Thymus (tissue), 11 donors: ENCODE results near the gene C1orf35. TPM values are rescaled to one million over a fixed set of nuclear protein-coding genes. Genes with fewer than 3 reads are reported as not detected.

ENCODE experiments used
- DNase-seq, 9 donors: peaks; one replicate each; pipeline ENCODE4 v3.0.0-alpha.2; 2013; ENCODE audit warnings: low spot score in 9 of 9, low read depth in 6 of 9, missing footprints in 1 of 9
- H3K27ac ChIP-seq, 2 donors: one replicate each; pipeline ENCODE4 v1.5.1; 2013; ENCODE audit warnings: control low read depth in 1 of 2, low read depth in 1 of 2, low read length in 1 of 2, mild to moderate bottlenecking in 1 of 2, moderate library complexity in 1 of 2
- H3K27me3 ChIP-seq, 2 donors: one replicate each; pipeline ENCODE4 v1.5.1; 2013; ENCODE audit warnings: low read length in 1 of 2; ENCODE audit not compliant: control insufficient read depth in 2 of 2, insufficient read depth in 1 of 2
- H3K36me3 ChIP-seq, 2 donors: one replicate each; pipeline ENCODE4 v1.5.1; 2013; ENCODE audit warnings: low read length in 1 of 2, mild to moderate bottlenecking in 1 of 2, moderate library complexity in 1 of 2; ENCODE audit not compliant: control insufficient read depth in 2 of 2, insufficient read depth in 2 of 2
- H3K4me1 ChIP-seq, 2 donors: one replicate each; pipeline ENCODE4 v1.5.1; 2013; ENCODE audit warnings: low read length in 2 of 2; ENCODE audit not compliant: control insufficient read depth in 2 of 2, insufficient read depth in 2 of 2
- H3K4me3 ChIP-seq, 2 donors: one replicate each; pipeline ENCODE4 v1.5.1; 2013; ENCODE audit warnings: low read length in 2 of 2, control low read depth in 1 of 2, mild to moderate bottlenecking in 1 of 2
- H3K9me3 ChIP-seq, 2 donors: one replicate each; pipeline ENCODE4 v1.5.1; 2013; ENCODE audit warnings: low read length in 1 of 2, mild to moderate bottlenecking in 1 of 2; ENCODE audit not compliant: control insufficient read depth in 2 of 2, insufficient read depth in 1 of 2
- WGBS: extraction: QIAGEN DNeasy Blood & Tissue Kit; methylation state at CpG from one replicate; pipeline ENCODE4 v1.1.7; 2013; 5-methylcytosine and 5-hydroxymethylcytosine counted together
- polyA plus RNA-seq: library from polyadenylated mRNA; stranded (reverse); fragments of 200-250 nt; gene quantifications from one replicate; pipeline ENCODE4 v1.2.3, GENCODE V29; 2013
- total RNA-seq: library from RNA; stranded (reverse); fragments of 120-200 nt; gene quantifications from one replicate; pipeline ENCODE4 v1.2.4, GENCODE V29; 2013
- donor health status: healthy.

The C1orf35 gene
- total and polyA plus RNA-seq, 2 donors, result 17.5 to 26.1 TPM

GRCh38 chr1:228072658-228073043 lies 30.5 kb downstream of the C1orf35 start:
- H3K4me3 ChIP-seq, result no peak overlapping the region
- no peaks in the 10 kb centered on the region for H3K36me3 ChIP-seq
- no peaks in the 10 kb centered on the region for H3K9me3 ChIP-seq
- DNase-seq, result no peak
- no peak overlapping the region for H3K27ac ChIP-seq
- no peaks in the 10 kb centered on the region for H3K4me1 ChIP-seq
- WGBS, result 68% methylated on average over 5 of the region's 5 CpGs
- peaks cover 0 to 64% of the 10 kb centered on the region in 2 donors for H3K27me3 ChIP-seq

DNA sequence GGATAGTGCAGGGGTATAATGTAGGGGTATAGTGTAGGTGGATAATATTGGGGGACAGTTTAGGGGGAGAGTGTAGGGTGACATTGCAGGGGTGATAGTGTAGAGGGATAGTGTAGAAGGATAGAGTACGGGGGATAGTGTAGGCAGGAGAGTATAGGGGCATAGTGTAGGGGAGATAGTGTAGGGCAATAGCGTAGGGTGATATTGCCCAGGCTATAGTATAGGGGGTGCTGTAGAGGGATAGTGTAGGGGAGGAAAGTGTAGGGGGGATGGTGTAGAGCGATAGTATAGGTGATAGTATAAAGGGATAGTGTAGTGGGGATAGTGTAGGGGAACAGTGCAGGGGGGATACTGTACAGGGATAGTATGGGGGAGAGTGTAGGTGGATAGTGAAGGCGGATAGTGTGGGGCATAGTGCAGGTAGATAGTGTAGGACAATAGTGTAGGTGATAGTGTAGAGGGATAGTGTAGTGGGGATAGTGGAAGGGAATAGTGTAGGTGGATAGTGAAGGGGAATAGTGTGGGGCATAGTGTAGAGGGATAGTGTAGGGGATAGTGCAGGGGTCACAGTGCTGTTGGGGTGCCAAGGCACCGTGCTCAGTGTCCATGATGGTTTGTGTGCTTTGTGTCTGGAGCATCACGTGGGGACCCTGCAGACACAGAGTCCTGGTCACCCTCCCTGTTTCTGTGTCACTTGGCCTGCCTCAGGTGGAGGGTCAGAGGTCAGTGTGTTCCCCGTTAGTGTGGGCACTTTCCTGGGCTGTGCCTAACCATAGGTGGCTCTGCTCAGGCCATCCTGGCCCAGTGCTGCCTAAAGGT lies 31.1 kb downstream of the C1orf35 start:
- WGBS, result 73% methylated on average over 7 of the region's 7 CpGs
- DNase-seq, result no peak

GRCh38 chr1:228070851-228071250 lies 32.3 kb downstream of the C1orf35 start:
- H3K27me3 ChIP-seq, result peaks cover 0 to 81% of the 10 kb centered on the region in 2 donors
- no peaks in the 10 kb centered on the region for H3K9me3 ChIP-seq
- no peak overlapping the region for H3K27ac ChIP-seq
- H3K4me3 ChIP-seq, result no peak overlapping the region
- no peaks in the 10 kb centered on the region for H3K36me3 ChIP-seq
- DNase-seq, result no peak
- 66% methylated on average over 3 of the region's 3 CpGs for WGBS
- no peaks in the 10 kb centered on the region for H3K4me1 ChIP-seq

More for the DNA sequence above, 31.1 kb downstream of the C1orf35 start:
- no peaks in the 10 kb centered on the region for H3K4me1 ChIP-seq
- H3K9me3 ChIP-seq, result no peaks in the 10 kb centered on the region
- H3K4me3 ChIP-seq, result no peak overlapping the region
- H3K27me3 ChIP-seq, result peaks cover 0 to 70% of the 10 kb centered on the region in 2 donors
- H3K27ac ChIP-seq, result no peak overlapping the region
- no peaks in the 10 kb centered on the region for H3K36me3 ChIP-seq

GRCh38 chr1:228070173-228070572 lies 33.0 kb downstream of the C1orf35 start:
- Histone ChIP-seq H3K4me1 (no peaks in the 10 kb centered on the region), H3K36me3 (no peaks in the 10 kb centered on the region), H3K9me3 (no peaks in the 10 kb centered on the region), H3K4me3 (no peak overlapping the region), H3K27me3 (peaks cover 0 to 81% of the 10 kb centered on the region in 2 donors), H3K27ac (no peak overlapping the region)
- 53% methylated on average over 2 of the region's 2 CpGs for WGBS
- no peak for DNase-seq

DNA sequence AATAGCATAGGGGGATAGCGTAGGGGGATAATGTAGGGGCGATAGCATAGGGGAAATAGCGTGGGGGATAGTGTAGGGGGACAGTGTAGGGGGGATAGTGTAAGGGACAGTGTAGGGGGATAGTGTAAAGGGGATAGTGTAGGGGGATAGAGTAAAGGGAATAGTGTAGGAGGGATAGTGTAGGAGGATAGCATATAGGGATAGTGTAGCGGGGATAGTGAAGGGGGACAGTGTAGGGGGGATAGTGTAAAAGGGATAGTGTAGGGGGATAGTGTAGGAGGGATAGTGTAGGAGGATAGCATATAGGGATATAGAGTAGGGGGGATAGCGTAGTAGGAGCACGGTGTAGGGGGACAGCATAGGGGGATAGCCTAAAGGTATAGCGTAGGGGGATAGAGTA lies 34.8 kb downstream of the C1orf35 start:
- no peak for DNase-seq
- Histone ChIP-seq H3K4me3 (no peak overlapping the region), H3K4me1 (no peaks in the 10 kb centered on the region), H3K27me3 (peaks cover 0 to 83% of the 10 kb centered on the region in 2 donors), H3K27ac (no peak overlapping the region), H3K9me3 (no peaks in the 10 kb centered on the region), H3K36me3 (no peaks in the 10 kb centered on the region)
- WGBS, result 81% methylated on average over 7 of the region's 7 CpGs

DNA sequence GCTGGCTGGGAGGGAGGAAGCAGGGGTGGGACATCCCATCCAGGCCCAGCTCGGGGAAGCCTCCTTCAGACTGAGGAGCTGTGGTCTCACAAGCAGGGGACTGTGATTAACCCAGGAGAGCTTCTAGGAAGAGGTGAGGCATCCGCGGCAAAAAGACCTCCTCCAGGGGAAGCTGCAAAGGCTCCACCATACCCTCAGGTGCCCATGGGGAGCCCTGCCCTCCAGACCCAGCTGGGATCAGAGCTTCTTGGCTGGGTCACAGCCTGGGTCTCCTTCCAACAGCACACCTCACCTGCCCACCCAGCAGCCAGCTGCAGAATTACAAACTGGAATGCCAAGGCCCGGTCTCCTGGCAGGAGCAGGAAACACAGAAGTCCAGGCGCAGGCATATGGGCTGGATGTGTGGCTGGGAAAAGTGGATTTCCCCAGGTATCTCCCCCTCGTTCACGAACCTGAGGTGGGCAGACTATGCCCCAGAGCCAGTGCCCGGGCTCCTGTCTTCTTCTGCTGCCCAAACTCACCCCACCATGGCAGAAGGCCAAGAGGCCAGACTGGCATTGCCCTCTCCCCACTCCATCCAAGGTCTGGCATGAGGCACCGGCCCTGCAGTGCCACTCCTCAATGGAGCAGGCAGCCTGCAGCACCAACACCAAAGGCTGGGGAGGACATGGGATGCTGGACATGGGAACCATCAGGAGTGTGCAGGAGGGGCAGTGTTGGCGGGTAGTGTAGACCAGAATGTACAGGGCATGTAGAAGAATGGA lies 36.1 kb downstream of the C1orf35 start:
- Histone ChIP-seq H3K27me3 (peaks cover 0 to 83% of the 10 kb centered on the region in 2 donors), H3K36me3 (no peaks in the 10 kb centered on the region), H3K4me1 (no peaks in the 10 kb centered on the region), H3K27ac (no peak overlapping the region), H3K9me3 (no peaks in the 10 kb centered on the region), H3K4me3 (no peak overlapping the region)
- DNase-seq, result no peak
- 67% methylated on average over 10 of the region's 10 CpGs for WGBS

- H3K36me3 ChIP-seq, result no peaks in the 10 kb centered on the region
- WGBS, result 43% methylated on average over 4 of the region's 4 CpGs
- H3K27ac ChIP-seq, result no peak overlapping the region
- no peaks in the 10 kb centered on the region for H3K9me3 ChIP-seq
- H3K4me3 ChIP-seq, result no peak overlapping the region
- no peaks in the 10 kb centered on the region for H3K4me1 ChIP-seq
- H3K27me3 ChIP-seq, result peaks cover under 1 to 86% of the 10 kb centered on the region in 2 donors
- DNase-seq, result no peak
These were observed 36.7 kb downstream of the C1orf35 start for GRCh38 chr1:228066416-228066815.

DNA sequence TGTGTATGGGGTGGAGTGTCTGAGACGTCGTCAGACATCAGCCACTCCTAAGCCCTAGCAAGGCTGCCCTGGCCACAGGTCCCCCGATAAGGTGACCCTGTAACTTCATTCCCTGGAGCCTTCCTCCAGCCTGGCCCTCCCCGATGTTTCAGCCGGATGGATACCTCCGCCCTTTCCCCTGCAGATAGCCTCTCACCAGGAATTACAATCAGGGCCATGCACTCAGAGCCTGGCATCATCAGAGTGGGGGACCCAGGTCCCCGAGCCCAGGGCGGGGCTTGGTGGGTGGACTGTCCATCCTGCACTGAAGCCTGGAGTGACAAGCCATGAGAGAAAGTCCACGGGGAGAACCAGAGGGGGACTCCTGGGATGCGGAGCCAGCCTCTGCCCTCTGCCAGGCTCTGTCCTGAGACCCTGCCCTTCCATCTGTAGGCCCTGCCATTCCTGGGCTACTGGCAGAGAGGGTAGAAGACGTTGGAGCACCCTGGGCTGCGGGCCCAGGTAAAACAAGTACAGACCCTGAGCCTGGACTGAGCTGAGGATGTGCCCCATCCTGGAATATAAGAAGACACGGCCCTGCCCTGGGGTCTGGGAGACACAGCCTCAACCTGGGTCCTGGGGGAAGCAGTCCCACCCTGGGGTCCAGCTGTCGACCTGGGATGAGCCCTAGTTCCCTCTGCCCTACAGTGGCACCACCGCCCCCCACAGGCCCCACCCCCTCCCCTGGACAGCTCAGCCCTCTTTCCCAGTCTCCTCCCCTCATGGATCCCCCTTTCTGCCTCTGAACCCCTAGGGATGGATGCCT lies 37.4 kb downstream of the C1orf35 start:
- Histone ChIP-seq H3K27ac (no peak overlapping the region), H3K27me3 (peaks cover 6 to 88% of the 10 kb centered on the region in 2 donors), H3K9me3 (no peaks in the 10 kb centered on the region), H3K4me1 (no peaks in the 10 kb centered on the region), H3K36me3 (no peaks in the 10 kb centered on the region), H3K4me3 (no peak overlapping the region)
- WGBS, result 85% methylated on average over 15 of the region's 15 CpGs
- no peak for DNase-seq
